Osteocyte (in vitro differentiated cells): ENCODE data around the gene RIT1. TPM values are rescaled to one million over a fixed set of nuclear protein-coding genes. Genes with fewer than 3 reads are reported as not detected.

ENCODE experiments used
- DNase-seq: peaks from one replicate; pipeline ENCODE4 v3.0.0; 2021; ENCODE audit warnings: mixed read lengths; ENCODE audit not compliant: unreplicated experiment; ENCODE audit errors: extremely low spot score
- H3K27ac Mint-ChIP-seq: one replicate; pipeline ENCODE4 v1.8.0; 2021; ENCODE audit warnings: mild to moderate bottlenecking, mixed read lengths; ENCODE audit not compliant: unreplicated experiment
- H3K27me3 Mint-ChIP-seq: one replicate; pipeline ENCODE4 v1.8.0; 2021; ENCODE audit warnings: mixed read lengths; ENCODE audit not compliant: unreplicated experiment
- H3K36me3 Mint-ChIP-seq: one replicate; pipeline ENCODE4 v1.8.0; 2021; ENCODE audit warnings: mixed read lengths; ENCODE audit not compliant: unreplicated experiment
- H3K4me1 Mint-ChIP-seq: one replicate; pipeline ENCODE4 v1.8.0; 2021; ENCODE audit warnings: mixed read lengths; ENCODE audit not compliant: unreplicated experiment
- H3K4me3 Mint-ChIP-seq: one replicate; pipeline ENCODE4 v1.8.0; 2021; ENCODE audit warnings: mild to moderate bottlenecking, moderate library complexity, mixed read lengths; ENCODE audit not compliant: unreplicated experiment
- H3K9me3 Mint-ChIP-seq: one replicate; pipeline ENCODE4 v1.8.0; 2021; ENCODE audit warnings: mixed read lengths; ENCODE audit not compliant: unreplicated experiment
- CTCF ChIP-seq: fragments of 200-600 bp; sonication (generic); IDR thresholded peaks from 2 replicates; pipeline ENCODE4 v1.5.0; 2021; ENCODE audit warnings: antibody characterized with exemption, mild to moderate bottlenecking, moderate library complexity
- total RNA-seq: library from RNA; stranded (reverse); gene quantifications from 2 replicates; pipeline ENCODE4 v1.2.1, GENCODE V29; 2021

The RIT1 gene
- total RNA-seq, 1 donor from 2014 or later, result 45.6 TPM

GRCh38 chr1:155913969-155914757 is 3.0 kb upstream of the RIT1 start:
- no peaks in the 10 kb centered on the region for H3K27me3 Mint-ChIP-seq
- peaks cover 33% of the 10 kb centered on the region for H3K36me3 Mint-ChIP-seq
- H3K9me3 Mint-ChIP-seq, result no peaks in the 10 kb centered on the region
- H3K27ac Mint-ChIP-seq, result peak overlapping the region; percentile 66
- DNase-seq, result peak; percentile 32
- peaks cover 20% of the 10 kb centered on the region for H3K4me1 Mint-ChIP-seq
- H3K4me3 Mint-ChIP-seq, result no peak overlapping the region
- TF ChIP-seq CTCF, result no peak

DNA sequence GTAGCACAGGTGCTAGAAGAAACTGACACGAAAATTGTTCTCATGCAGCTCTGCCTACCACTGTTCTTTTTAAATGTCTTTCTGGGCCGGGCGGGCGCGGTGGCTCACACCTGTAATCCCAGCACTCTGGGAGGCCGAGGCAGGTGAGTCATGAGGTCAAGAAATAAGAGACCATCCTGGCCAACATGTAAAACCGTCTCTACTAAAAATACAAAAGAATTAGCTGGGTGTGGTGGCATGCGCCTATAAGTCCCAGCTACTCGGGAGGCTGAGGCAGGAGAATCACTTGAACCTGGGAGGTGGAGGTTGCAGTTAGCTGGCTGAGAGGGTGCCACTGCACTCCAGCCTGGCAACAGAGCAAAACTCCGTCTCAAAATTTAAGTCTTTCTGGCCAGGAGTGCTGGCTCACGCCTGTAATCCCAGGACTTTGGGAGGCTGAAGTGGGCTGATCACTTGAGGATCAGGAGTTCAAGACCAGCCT is 947 bp upstream of the RIT1 start:
- Mint-ChIP-seq H3K9me3 (no peaks in the 10 kb centered on the region), H3K4me3 (peak overlapping the region; percentile 98), H3K27me3 (no peaks in the 10 kb centered on the region), H3K36me3 (peaks cover 34% of the 10 kb centered on the region), H3K4me1 (peaks cover 21% of the 10 kb centered on the region), H3K27ac (peak overlapping the region; percentile 99)
- DNase-seq, result peak; percentile 65
- no peak for TF ChIP-seq CTCF

- Mint-ChIP-seq H3K27ac (peak overlapping the region; percentile 99), H3K9me3 (no peaks in the 10 kb centered on the region), H3K27me3 (no peaks in the 10 kb centered on the region), H3K36me3 (peaks cover 25% of the 10 kb centered on the region), H3K4me3 (peak overlapping the region; percentile 98), H3K4me1 (peaks cover 21% of the 10 kb centered on the region)
- peak; percentile 24 for TF ChIP-seq CTCF
- no peak for DNase-seq
Measured at GRCh38 chr1:155910621-155911121, 478 bp downstream of the RIT1 start.

- peaks cover 24% of the 10 kb centered on the region for H3K36me3 Mint-ChIP-seq
- H3K9me3 Mint-ChIP-seq, result no peaks in the 10 kb centered on the region
- H3K4me3 Mint-ChIP-seq, result peak overlapping the region; percentile 98
- no peak for TF ChIP-seq CTCF
- peak overlapping the region; percentile 99 for H3K27ac Mint-ChIP-seq
- peaks cover 21% of the 10 kb centered on the region for H3K4me1 Mint-ChIP-seq
- no peaks in the 10 kb centered on the region for H3K27me3 Mint-ChIP-seq
- no peak for DNase-seq
Measured at GRCh38 chr1:155909894-155910293, 1.3 kb downstream of the RIT1 start.

- Mint-ChIP-seq H3K9me3 (no peaks in the 10 kb centered on the region), H3K4me1 (peaks cover 2% of the 10 kb centered on the region), H3K27ac (no peak overlapping the region), H3K36me3 (peaks cover 42% of the 10 kb centered on the region), H3K4me3 (no peak overlapping the region), H3K27me3 (no peaks in the 10 kb centered on the region)
- no peak for DNase-seq
- TF ChIP-seq CTCF, result no peak
Measured at GRCh38 chr1:155904261-155904660, 6.9 kb downstream of the RIT1 start.
